Panc1 (cell line): ENCODE data around the gene PET100. TPM values are rescaled to one million over a fixed set of nuclear protein-coding genes. Genes with fewer than 3 reads are reported as not detected.

ENCODE experiments used
- ATAC-seq: fragments of 200-7000 bp; cut with Tn5 transposase; 2 replicates; pipeline ENCODE4 v1.9.1; 2020; ENCODE audit warnings: mild to moderate bottlenecking, moderate library complexity
- BruUV-seq: library from RNA; stranded (reverse); fragments of 400-500 nt; replicated peaks from 2 replicates; lab custom pipeline; 2021; lab: Mats Ljungman, UMichigan
- CTCF ChIA-PET: fragments of 300-600 bp; sonication (Branson Sonifier 250); formaldehyde crosslinking; loops from one replicate; lab custom pipeline; 2022; ENCODE audit warnings: antibody characterized with exemption; lab: Charles Lee
- POLR2A ChIA-PET: fragments of 300-600 bp; sonication (Branson Sonifier 250); formaldehyde crosslinking; loops from one replicate; lab custom pipeline; 2022; ENCODE audit warnings: antibody characterized with exemption; lab: Charles Lee
- DNase-seq: peaks from one replicate; pipeline ENCODE4 v3.0.0-alpha.2; 2010; ENCODE audit warnings: low read depth, low spot score
- H3K27ac ChIP-seq: 2 replicates; pipeline ENCODE4 v1.5.1; 2011; ENCODE audit warnings: mild to moderate bottlenecking, low read length, inconsistent platforms
- H3K27me3 ChIP-seq: fragments of 200-500 bp; sonication (Bioruptor generic); 2 replicates; pipeline ENCODE4 v1.6.0; 2014; ENCODE audit warnings: low read length, inconsistent platforms; ENCODE audit not compliant: control insufficient read depth, insufficient read depth
- H3K36me3 ChIP-seq: fragments of 200-500 bp; sonication (Bioruptor generic); 2 replicates; pipeline ENCODE4 v1.5.1; 2014; ENCODE audit warnings: inconsistent platforms, mild to moderate bottlenecking, low read length, moderate library complexity; ENCODE audit not compliant: control insufficient read depth, insufficient read depth
- H3K4me1 ChIP-seq: 2 replicates; pipeline ENCODE4 v1.5.1; 2011; ENCODE audit warnings: inconsistent platforms, mild to moderate bottlenecking, low read length, moderate library complexity; ENCODE audit not compliant: control insufficient read depth, insufficient read depth
- H3K4me3 ChIP-seq, 2 experiments: 2 replicates each; pipeline ENCODE4 v1.5.1; 2011 to 2012; ENCODE audit warnings: low read depth in 2 of 2, low read length in 2 of 2, mild to moderate bottlenecking in 2 of 2, inconsistent platforms in 1 of 2, moderate library complexity in 1 of 2
- H3K9me3 ChIP-seq: fragments of 200-500 bp; sonication (Bioruptor generic); 2 replicates; pipeline ENCODE4 v1.5.1; 2014; ENCODE audit warnings: low read depth, mild to moderate bottlenecking, inconsistent platforms, low read length, moderate library complexity; ENCODE audit not compliant: control insufficient read depth, insufficient read depth
- CTCF ChIP-seq: fragments of 450-650 bp; IDR thresholded peaks from 2 replicates; pipeline ENCODE4 v1.5.1; 2017; ENCODE audit warnings: mild to moderate bottlenecking
- POLR2AphosphoS5 ChIP-seq: IDR thresholded peaks from 2 replicates; pipeline ENCODE4 v1.6.1; 2012; ENCODE audit warnings: mild to moderate bottlenecking, low read depth, low read length, moderate library complexity
- REST ChIP-seq, 2 experiments: IDR thresholded peaks; 2 replicates each; pipeline ENCODE4 v1.6.1; 2011 to 2012; ENCODE audit warnings: low read depth in 2 of 2, control low read depth in 1 of 2, low read length in 1 of 2, mild to moderate bottlenecking in 1 of 2, moderate library complexity in 1 of 2; ENCODE audit not compliant: insufficient read depth in 1 of 2
- SIN3A ChIP-seq: IDR thresholded peaks from 2 replicates; pipeline ENCODE4 v1.6.1; 2012; ENCODE audit warnings: low read depth, mild to moderate bottlenecking, low read length, moderate library complexity, borderline replicate concordance; ENCODE audit not compliant: insufficient read depth
- TCF7L2 ChIP-seq: IDR thresholded peaks from 2 replicates; pipeline ENCODE4 v1.6.1; 2011; ENCODE audit warnings: mild to moderate bottlenecking, low read depth, low read length, inconsistent platforms
- in situ Hi-C: cut with HindIII; loops from 2 replicates; pipeline ENCODE4 v1.10.0; 2016; ENCODE audit warnings: low sequenced_read_pairs, low pct_unique_long_range_greater_than_20kb
- intact Hi-C: fragments of 100-400 bp; cut with micrococcal nuclease; formaldehyde crosslinking; loops from one replicate; pipeline ENCODE4 v1.10.0; 2022; ENCODE audit not compliant: unreplicated experiment
- total RNA-seq: library from RNA; stranded (reverse); gene quantifications from one replicate; pipeline ENCODE4 v1.2.1, GENCODE V29; 2021; ENCODE audit not compliant: unreplicated experiment

PET100 gene
- total RNA-seq, 1 experiment from 2014 or later: 109 TPM

- intact Hi-C loops (no loop called here), in situ Hi-C loops (no loop called here)
- BruUV-seq: no TSS peak
- ChIA-PET POLR2A (no interaction called here), CTCF (no interaction called here)
- Histone ChIP-seq H3K36me3 (no peaks in the 10 kb centered on the region), H3K27me3 (no peaks in the 10 kb centered on the region), H3K9me3 (no peaks in the 10 kb centered on the region), H3K27ac (no peak overlapping the region), H3K4me3 (no peak overlapping the region), H3K4me1 (no peaks in the 10 kb centered on the region)
- DNase-seq (no peak), ATAC-seq (no peak)
- TF ChIP-seq SIN3A: no peak
- TF ChIP-seq CTCF: no peak
- no peak for TF ChIP-seq TCF7L2
- no peak for TF ChIP-seq REST (IDR thresholded peaks at IDR 0.05; ENCODE audit: insufficient read depth in 1 of 2, low read depth in 2 of 2, low read length in 1 of 2)
- no peak for TF ChIP-seq POLR2AphosphoS5
Observed at GRCh38 chr19:7603919-7604318, 25.7 kb upstream of the PET100 start.

GRCh38 chr19:7605490-7606222, 23.9 kb upstream of the PET100 start:
- BruUV-seq: no TSS peak
- no peak overlapping the region for H3K27ac ChIP-seq
- intact Hi-C loops: no loop called here
- no peaks in the 10 kb centered on the region for H3K36me3 ChIP-seq
- H3K27me3 ChIP-seq: no peaks in the 10 kb centered on the region
- in situ Hi-C loops: no loop called here
- H3K4me3 ChIP-seq: no peak overlapping the region
- ChIA-PET POLR2A (interaction anchor here (0.6 to 0.8 kb wide), 2 partner anchors 171 to 255 kb away, joined by 3 read pairs; no protein-coding TSS in a partner anchor), CTCF (interaction anchor here (0.6 to 0.8 kb wide), 2 partner anchors 9 to 13 kb away, joined by 4 to 13 read pairs; no protein-coding TSS in a partner anchor)
- no peaks in the 10 kb centered on the region for H3K4me1 ChIP-seq
- no peaks in the 10 kb centered on the region for H3K9me3 ChIP-seq
- peak; percentile 12 for DNase-seq
- peak; percentile 78 for ATAC-seq
- TF ChIP-seq POLR2AphosphoS5 (no peak), REST (IDR thresholded peaks at IDR 0.05; ENCODE audit: insufficient read depth in 1 of 2, low read depth in 2 of 2, low read length in 1 of 2) (no peak)
